HEK293 (cell line): ENCODE results near the gene TUBB3.

ENCODE experiments used
- CTCF ChIA-PET: fragments of 350-600 bp; formaldehyde crosslinking; extraction: SDS; loops from one replicate; lab custom pipeline; 2021; ENCODE audit warnings: antibody characterized with exemption; lab: Yijun Ruan, JAX
- POLR2A ChIA-PET: fragments of 300-600 bp; formaldehyde crosslinking; extraction: SDS; loops from one replicate; lab custom pipeline; 2020; ENCODE audit warnings: antibody characterized with exemption, inconsistent platforms; lab: Yijun Ruan, JAX
- H3K27ac ChIP-seq: fragments of 200-500 bp; sonication (Bioruptor generic); 2 replicates; pipeline ENCODE4 v1.5.1; 2014; ENCODE audit warnings: low read depth, low read length, control low read depth, inconsistent platforms; ENCODE audit errors: extremely low read depth
- H3K36me3 ChIP-seq, 2 experiments: fragments of 200-500 bp in 1 of 2; sonication (Bioruptor generic) in 1 of 2; 1 replicate in 1 of 2; 2 replicates in 1 of 2; pipeline ENCODE4 v1.5.1; 2014 to 2017; ENCODE audit warnings: inconsistent platforms in 2 of 2, low read length in 2 of 2; ENCODE audit not compliant: control insufficient read depth in 2 of 2, insufficient read depth in 1 of 2
- H3K4me1 ChIP-seq: fragments of 200-500 bp; sonication (Bioruptor generic); 2 replicates; pipeline ENCODE4 v1.5.1; 2014; ENCODE audit warnings: mild to moderate bottlenecking, low read length, inconsistent platforms; ENCODE audit not compliant: control insufficient read depth, insufficient read depth
- H3K4me3 ChIP-seq: 2 replicates; pipeline ENCODE4 v1.5.1; 2011; ENCODE audit warnings: low read depth, mild to moderate bottlenecking, control low read depth, low read length, moderate library complexity
- H3K9me3 ChIP-seq: fragments of 200-500 bp; sonication (Bioruptor generic); 2 replicates; pipeline ENCODE4 v1.5.1; 2014; ENCODE audit warnings: low read depth, low read length, inconsistent platforms; ENCODE audit not compliant: control insufficient read depth, insufficient read depth
- HOXA7 ChIP-seq: sonication (generic); formaldehyde crosslinking; IDR thresholded peaks from 2 replicates; pipeline ENCODE4 v1.8.1; 2022; ENCODE audit warnings: missing genetic modification reagents, borderline replicate concordance
- KLF8 ChIP-seq: fragments of 450-650 bp; formaldehyde crosslinking; IDR thresholded peaks from 2 replicates; pipeline ENCODE4 v1.5.1; 2016; ENCODE audit warnings: missing biosample characterization, missing genetic modification characterization
- RBAK ChIP-seq: fragments of 450-650 bp; formaldehyde crosslinking; IDR thresholded peaks from 2 replicates; pipeline ENCODE4 v1.5.1; 2016; ENCODE audit warnings: missing biosample characterization, missing genetic modification characterization
- ZBTB7A ChIP-seq: fragments of 450-650 bp; formaldehyde crosslinking; IDR thresholded peaks from 2 replicates; pipeline ENCODE4 v1.5.1; 2016; ENCODE audit warnings: low read depth, missing biosample characterization, missing genetic modification characterization
- ZNF112 ChIP-seq: fragments of 450-650 bp; formaldehyde crosslinking; IDR thresholded peaks from 2 replicates; pipeline ENCODE4 v1.5.0; 2017; ENCODE audit warnings: missing biosample characterization, missing genetic modification characterization
- ZNF335 ChIP-seq: fragments of 450-650 bp; formaldehyde crosslinking; conservative IDR thresholded peaks from 2 replicates; pipeline ENCODE4 v1.5.1; 2016; ENCODE audit warnings: missing biosample characterization, missing genetic modification characterization
- ZNF341 ChIP-seq: fragments of 450-650 bp; formaldehyde crosslinking; IDR thresholded peaks from 2 replicates; pipeline ENCODE4; 2016; ENCODE audit warnings: low read depth, missing biosample characterization, missing genetic modification characterization
- ZNF416 ChIP-seq: fragments of 450-650 bp; formaldehyde crosslinking; IDR thresholded peaks from 2 replicates; pipeline ENCODE4 v1.5.1; 2016; ENCODE audit warnings: missing biosample characterization, missing genetic modification characterization
- TF ChIP-seq, protein P1 (sequence below): fragments of 450-650 bp; formaldehyde crosslinking; optimal IDR thresholded peaks from 2 replicates; pipeline ENCODE3; 2016; ENCODE audit warnings: missing biosample characterization, mild to moderate bottlenecking, missing genetic modification characterization
- TF ChIP-seq, protein P2 (sequence below): fragments of 450-650 bp; formaldehyde crosslinking; IDR thresholded peaks from 2 replicates; pipeline ENCODE4 v1.5.1; 2016; ENCODE audit warnings: missing biosample characterization, missing genetic modification characterization
- TF ChIP-seq, protein P3 (sequence below): fragments of 450-650 bp; formaldehyde crosslinking; IDR thresholded peaks from 2 replicates; pipeline ENCODE4 v1.5.1; 2016; ENCODE audit warnings: missing biosample characterization, missing genetic modification characterization
- TF ChIP-seq, protein P4 (sequence below): fragments of 450-650 bp; formaldehyde crosslinking; IDR thresholded peaks from 2 replicates; pipeline ENCODE4 v1.5.1; 2017; ENCODE audit warnings: missing biosample characterization, missing genetic modification characterization
- TF ChIP-seq, protein P5 (sequence below): fragments of 450-650 bp; formaldehyde crosslinking; IDR thresholded peaks from 2 replicates; pipeline ENCODE4 v1.5.0; 2017; ENCODE audit warnings: missing biosample characterization, missing genetic modification characterization, borderline replicate concordance
- TF ChIP-seq, protein P6 (sequence below): fragments of 450-650 bp; formaldehyde crosslinking; IDR thresholded peaks from 2 replicates; pipeline ENCODE4 v1.5.1; 2016; ENCODE audit warnings: missing biosample characterization, missing genetic modification characterization

Gene TUBB3

DNA sequence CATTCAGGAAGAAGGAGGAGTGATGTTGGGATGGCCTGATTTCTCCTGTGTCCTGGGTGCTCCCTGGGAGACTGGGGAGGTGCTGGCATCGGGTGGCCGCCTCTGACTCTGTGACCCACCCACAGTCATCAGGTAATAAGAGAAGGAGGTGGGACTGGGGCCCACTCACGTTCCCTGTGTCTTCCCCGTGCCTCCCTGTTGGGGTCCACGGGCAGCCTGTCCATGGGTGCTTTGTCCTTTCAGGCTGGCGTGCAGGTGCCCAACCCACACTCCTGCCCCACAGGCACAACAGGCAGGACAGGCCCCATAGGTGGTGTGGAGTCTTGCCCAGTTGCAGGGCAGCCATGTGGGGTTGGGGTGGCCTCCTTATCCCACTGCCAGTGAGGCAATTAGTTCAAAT, 29.4 kb downstream of the TUBB3 start:
- POLR2A ChIA-PET, result no interaction called here
- Histone ChIP-seq H3K4me3 (no peak overlapping the region), H3K36me3 (peaks cover 7 to 33% of the 10 kb centered on the region in 2 experiments; a peak in 2 of 3 replicates), H3K9me3 (no peaks in the 10 kb centered on the region), H3K27ac (no peak overlapping the region), H3K4me1 (no peaks in the 10 kb centered on the region)
- TF ChIP-seq RBAK (tag by site-specific recombination) (no peak), ZBTB7A (no peak), ZNF112 (tag by site-specific recombination) (no peak), HOXA7 (CRISPR knock-in tag) (no peak)
- TF ChIP-seq, protein P1, sequence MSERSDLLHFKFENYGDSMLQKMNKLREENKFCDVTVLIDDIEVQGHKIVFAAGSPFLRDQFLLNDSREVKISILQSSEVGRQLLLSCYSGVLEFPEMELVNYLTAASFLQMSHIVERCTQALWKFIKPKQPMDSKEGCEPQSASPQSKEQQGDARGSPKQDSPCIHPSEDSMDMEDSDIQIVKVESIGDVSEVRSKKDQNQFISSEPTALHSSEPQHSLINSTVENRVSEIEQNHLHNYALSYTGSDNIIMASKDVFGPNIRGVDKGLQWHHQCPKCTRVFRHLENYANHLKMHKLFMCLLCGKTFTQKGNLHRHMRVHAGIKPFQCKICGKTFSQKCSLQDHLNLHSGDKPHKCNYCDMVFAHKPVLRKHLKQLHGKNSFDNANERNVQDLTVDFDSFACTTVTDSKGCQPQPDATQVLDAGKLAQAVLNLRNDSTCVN (tag by site-specific recombination), result no peak
- TF ChIP-seq, protein P2, sequence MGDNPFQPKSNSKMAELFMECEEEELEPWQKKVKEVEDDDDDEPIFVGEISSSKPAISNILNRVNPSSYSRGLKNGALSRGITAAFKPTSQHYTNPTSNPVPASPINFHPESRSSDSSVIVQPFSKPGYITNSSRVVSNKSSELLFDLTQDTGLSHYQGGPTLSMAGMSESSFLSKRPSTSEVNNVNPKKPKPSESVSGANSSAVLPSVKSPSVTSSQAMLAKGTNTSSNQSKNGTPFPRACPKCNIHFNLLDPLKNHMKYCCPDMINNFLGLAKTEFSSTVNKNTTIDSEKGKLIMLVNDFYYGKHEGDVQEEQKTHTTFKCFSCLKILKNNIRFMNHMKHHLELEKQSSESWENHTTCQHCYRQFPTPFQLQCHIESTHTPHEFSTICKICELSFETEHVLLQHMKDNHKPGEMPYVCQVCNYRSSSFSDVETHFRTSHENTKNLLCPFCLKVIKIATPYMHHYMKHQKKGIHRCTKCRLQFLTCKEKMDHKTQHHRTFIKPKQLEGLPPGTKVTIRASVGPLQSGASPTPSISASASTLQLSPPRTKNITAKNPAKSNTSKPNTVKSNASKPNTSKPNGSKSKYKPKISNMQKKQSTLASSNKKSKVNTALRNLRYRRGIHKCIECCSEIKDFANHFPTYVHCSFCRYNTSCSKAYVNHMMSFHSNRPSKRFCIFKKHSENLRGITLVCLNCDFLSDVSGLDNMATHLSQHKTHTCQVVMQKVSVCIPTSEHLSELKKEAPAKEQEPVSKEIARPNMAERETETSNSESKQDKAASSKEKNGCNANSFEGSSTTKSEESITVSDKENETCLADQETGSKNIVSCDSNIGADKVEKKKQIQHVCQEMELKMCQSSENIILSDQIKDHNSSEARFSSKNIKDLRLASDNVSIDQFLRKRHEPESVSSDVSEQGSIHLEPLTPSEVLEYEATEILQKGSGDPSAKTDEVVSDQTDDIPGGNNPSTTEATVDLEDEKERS (tag by site-specific recombination), result no peak
- TF ChIP-seq, all 188 proteins: peak for 0
- CTCF ChIA-PET, result no interaction called here

DNA sequence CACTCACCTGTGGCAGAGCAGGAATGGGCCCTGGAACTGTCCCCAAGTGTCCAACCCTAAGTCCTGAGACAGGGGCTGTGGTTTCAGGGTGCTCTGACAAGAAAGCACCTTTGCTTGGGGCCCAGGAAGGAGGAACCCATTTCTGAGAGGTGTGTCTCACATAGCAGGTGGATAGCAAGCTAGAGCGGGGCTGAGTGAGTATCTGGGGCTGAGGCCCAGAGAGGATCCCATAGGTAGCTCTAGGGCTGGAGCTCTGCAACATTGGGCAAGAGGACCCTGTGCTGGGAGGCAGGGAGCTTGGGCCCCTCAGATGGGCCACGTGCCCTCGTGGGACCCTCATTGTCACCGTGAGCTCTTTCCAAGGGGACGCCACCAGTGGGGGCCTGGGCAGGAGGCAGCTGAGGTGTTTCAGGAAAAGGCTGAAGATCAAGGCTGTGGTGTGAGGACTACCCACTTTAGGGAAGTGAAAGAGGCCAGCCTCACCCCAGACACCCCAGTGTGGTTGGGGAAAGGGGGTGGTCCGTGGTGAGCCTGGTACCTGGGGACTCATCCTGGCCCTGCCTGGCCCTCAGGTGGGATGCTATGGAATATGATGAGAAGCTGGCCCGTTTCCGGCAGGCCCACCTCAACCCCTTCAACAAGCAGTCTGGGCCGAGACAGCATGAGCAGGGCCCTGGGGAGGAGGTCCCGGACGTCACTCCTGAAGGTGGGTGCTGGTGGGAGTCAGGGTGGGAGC, 30.7 kb downstream of the TUBB3 start:
- H3K4me1 ChIP-seq, result no peaks in the 10 kb centered on the region
- CTCF ChIA-PET, result no interaction called here
- POLR2A ChIA-PET, result interaction anchor here (1.3 to 1.6 kb wide), 2 partner anchors 31 to 69 kb away, joined by 3 to 6 read pairs; partner anchors contain the start of gene TUBB3
- 0 out of 2 replicates have a peak overlapping the region, but pooled peaks have one; percentile 16 for H3K27ac ChIP-seq
- peaks cover 7 to 45% of the 10 kb centered on the region in 2 experiments; a peak in 2 of 3 replicates for H3K36me3 ChIP-seq
- H3K9me3 ChIP-seq, result no peaks in the 10 kb centered on the region
- no peak overlapping the region for H3K4me3 ChIP-seq
- TF ChIP-seq ZNF416 (no peak), ZNF341 (tag by site-specific recombination) (no peak), ZNF335 (tag by site-specific recombination) (no peak), KLF8 (tag by site-specific recombination) (no peak)
- TF ChIP-seq, protein P3, sequence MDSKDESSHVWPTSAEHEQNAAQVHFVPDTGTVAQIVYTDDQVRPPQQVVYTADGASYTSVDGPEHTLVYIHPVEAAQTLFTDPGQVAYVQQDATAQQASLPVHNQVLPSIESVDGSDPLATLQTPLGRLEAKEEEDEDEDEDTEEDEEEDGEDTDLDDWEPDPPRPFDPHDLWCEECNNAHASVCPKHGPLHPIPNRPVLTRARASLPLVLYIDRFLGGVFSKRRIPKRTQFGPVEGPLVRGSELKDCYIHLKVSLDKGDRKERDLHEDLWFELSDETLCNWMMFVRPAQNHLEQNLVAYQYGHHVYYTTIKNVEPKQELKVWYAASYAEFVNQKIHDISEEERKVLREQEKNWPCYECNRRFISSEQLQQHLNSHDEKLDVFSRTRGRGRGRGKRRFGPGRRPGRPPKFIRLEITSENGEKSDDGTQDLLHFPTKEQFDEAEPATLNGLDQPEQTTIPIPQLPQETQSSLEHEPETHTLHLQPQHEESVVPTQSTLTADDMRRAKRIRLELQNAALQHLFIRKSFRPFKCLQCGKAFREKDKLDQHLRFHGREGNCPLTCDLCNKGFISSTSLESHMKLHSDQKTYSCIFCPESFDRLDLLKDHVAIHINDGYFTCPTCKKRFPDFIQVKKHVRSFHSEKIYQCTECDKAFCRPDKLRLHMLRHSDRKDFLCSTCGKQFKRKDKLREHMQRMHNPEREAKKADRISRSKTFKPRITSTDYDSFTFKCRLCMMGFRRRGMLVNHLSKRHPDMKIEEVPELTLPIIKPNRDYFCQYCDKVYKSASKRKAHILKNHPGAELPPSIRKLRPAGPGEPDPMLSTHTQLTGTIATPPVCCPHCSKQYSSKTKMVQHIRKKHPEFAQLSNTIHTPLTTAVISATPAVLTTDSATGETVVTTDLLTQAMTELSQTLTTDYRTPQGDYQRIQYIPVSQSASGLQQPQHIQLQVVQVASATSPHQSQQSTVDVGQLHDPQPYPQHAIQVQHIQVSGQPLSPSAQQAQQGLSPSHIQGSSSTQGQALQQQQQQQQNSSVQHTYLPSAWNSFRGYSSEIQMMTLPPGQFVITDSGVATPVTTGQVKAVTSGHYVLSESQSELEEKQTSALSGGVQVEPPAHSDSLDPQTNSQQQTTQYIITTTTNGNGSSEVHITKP (tag by site-specific recombination), result no peak
- TF ChIP-seq, protein P4, sequence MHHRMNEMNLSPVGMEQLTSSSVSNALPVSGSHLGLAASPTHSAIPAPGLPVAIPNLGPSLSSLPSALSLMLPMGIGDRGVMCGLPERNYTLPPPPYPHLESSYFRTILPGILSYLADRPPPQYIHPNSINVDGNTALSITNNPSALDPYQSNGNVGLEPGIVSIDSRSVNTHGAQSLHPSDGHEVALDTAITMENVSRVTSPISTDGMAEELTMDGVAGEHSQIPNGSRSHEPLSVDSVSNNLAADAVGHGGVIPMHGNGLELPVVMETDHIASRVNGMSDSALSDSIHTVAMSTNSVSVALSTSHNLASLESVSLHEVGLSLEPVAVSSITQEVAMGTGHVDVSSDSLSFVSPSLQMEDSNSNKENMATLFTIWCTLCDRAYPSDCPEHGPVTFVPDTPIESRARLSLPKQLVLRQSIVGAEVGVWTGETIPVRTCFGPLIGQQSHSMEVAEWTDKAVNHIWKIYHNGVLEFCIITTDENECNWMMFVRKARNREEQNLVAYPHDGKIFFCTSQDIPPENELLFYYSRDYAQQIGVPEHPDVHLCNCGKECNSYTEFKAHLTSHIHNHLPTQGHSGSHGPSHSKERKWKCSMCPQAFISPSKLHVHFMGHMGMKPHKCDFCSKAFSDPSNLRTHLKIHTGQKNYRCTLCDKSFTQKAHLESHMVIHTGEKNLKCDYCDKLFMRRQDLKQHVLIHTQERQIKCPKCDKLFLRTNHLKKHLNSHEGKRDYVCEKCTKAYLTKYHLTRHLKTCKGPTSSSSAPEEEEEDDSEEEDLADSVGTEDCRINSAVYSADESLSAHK (tag by site-specific recombination), result no peak
- TF ChIP-seq, protein P5, sequence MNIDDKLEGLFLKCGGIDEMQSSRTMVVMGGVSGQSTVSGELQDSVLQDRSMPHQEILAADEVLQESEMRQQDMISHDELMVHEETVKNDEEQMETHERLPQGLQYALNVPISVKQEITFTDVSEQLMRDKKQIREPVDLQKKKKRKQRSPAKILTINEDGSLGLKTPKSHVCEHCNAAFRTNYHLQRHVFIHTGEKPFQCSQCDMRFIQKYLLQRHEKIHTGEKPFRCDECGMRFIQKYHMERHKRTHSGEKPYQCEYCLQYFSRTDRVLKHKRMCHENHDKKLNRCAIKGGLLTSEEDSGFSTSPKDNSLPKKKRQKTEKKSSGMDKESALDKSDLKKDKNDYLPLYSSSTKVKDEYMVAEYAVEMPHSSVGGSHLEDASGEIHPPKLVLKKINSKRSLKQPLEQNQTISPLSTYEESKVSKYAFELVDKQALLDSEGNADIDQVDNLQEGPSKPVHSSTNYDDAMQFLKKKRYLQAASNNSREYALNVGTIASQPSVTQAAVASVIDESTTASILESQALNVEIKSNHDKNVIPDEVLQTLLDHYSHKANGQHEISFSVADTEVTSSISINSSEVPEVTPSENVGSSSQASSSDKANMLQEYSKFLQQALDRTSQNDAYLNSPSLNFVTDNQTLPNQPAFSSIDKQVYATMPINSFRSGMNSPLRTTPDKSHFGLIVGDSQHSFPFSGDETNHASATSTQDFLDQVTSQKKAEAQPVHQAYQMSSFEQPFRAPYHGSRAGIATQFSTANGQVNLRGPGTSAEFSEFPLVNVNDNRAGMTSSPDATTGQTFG (tag by site-specific recombination), result no peak
- TF ChIP-seq, protein P6, sequence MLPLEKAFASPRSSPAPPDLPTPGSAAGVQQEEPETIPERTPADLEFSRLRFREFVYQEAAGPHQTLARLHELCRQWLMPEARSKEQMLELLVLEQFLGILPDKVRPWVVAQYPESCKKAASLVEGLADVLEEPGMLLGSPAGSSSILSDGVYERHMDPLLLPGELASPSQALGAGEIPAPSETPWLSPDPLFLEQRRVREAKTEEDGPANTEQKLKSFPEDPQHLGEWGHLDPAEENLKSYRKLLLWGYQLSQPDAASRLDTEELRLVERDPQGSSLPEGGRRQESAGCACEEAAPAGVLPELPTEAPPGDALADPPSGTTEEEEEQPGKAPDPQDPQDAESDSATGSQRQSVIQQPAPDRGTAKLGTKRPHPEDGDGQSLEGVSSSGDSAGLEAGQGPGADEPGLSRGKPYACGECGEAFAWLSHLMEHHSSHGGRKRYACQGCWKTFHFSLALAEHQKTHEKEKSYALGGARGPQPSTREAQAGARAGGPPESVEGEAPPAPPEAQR (tag by site-specific recombination), result no peak
